Measurements from ENCODE around the gene ABITRAM. TPM values are rescaled to one million over a fixed set of nuclear protein-coding genes. Genes with fewer than 3 reads are reported as not detected.
"Not testable (repeated sequence)": the region's sequence is repeated elsewhere in the genome, so short reads cannot be mapped to it uniquely, and the experiment has no call there.

The ABITRAM gene
- total RNA-seq, 1 experiment from 2014 or later, result 5.2 TPM

DNA sequence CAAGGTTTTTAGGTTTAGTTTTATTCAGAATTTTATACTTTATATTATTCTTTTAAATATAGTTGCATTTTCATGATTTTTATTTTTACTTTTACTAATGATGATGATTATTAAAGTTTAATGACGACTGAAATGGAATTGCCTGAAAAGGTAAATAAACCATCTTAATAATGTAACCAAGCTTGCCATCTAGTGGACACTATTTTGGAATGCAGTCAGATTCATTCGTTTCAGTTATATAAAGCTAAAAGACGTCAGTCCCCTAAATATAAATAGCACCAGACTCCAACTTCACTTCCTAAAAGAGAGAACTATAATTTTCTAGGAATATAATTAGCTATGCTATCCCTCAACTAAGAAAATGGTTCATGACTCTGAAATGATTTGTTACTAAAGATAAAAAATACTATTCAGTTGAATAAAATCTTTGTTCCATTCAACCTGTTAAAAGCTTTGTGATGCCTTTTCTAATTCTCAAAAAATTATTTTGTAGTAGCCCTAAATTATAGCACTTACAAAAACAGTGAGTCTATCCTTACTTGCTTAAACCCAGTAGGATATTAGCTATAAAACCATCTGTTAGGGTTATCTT lies 19.9 kb downstream of the ABITRAM start:
- Histone ChIP-seq H3K36me3 (replicated peaks; ENCODE audit: control insufficient read depth, insufficient read depth, low read length) (no peaks in the 10 kb centered on the region), H3K4me3 (ENCODE audit: insufficient read depth, low read depth, low read length) (no peak overlapping the region), H3K27me3 (ENCODE audit: control insufficient read depth, insufficient read depth, low read length) (no peaks in the 10 kb centered on the region)
- DNase-seq, result peak; percentile 22

DNA sequence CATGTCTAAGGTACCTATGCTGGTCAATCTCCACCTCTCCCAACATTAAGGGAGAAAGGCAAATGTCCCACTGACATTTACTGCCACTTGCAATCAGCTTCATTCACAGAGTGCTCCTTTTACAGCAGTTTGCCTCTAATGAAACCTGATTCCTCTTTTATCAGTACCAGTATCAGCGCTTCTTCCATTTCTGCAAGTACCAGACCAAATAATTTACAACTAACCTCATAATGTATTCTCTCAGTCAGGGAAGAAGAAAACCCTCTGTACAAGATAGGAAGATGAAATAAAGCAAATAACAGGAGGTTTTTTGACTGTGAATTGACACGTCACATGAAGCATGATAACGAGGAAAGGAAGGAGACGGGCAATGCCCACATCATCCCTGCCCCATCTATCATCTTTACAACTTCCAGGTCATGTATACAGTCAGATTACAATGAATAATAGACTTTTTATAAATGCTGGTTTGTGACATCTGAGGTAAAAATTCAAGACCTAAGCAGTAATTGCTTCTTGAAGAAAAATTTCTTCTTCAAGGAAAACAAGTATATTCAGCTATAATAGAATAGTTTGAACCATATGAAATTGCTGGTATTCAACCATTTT lies 21.9 kb downstream of the ABITRAM start:
- Histone ChIP-seq H3K4me3 (ENCODE audit: insufficient read depth, low read depth, low read length) (no peak overlapping the region), H3K27me3 (ENCODE audit: control insufficient read depth, insufficient read depth, low read length) (no peaks in the 10 kb centered on the region), H3K36me3 (replicated peaks; ENCODE audit: control insufficient read depth, insufficient read depth, low read length) (peaks cover 1% of the 10 kb centered on the region; the same call in 1 of the 2 replicates)
- no peak for DNase-seq

DNA sequence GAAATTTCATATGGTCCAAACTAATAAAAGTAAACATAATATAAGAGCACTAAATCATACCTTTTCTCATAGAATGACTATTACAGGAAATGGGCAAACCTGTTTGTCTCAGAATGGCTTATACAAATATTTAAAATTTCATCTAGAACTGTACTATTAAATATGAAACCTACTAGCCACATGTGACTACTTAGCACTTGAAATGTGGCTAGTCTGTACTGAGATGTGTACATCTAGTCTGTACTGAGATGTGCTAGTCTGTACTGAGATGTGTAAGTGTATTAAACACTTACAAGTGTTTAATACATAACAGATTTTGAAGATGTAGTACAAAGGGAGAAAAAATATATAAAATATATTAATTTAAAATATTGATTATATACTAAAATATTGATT lies 22.4 kb downstream of the ABITRAM start:
- H3K4me3 ChIP-seq (ENCODE audit: insufficient read depth, low read depth, low read length), result no peak overlapping the region
- DNase-seq, result no peak
- H3K27me3 ChIP-seq (ENCODE audit: control insufficient read depth, insufficient read depth, low read length), result no peaks in the 10 kb centered on the region
- peaks cover 1% of the 10 kb centered on the region; the same call in 1 of the 2 replicates for H3K36me3 ChIP-seq (replicated peaks; ENCODE audit: control insufficient read depth, insufficient read depth, low read length)

DNA sequence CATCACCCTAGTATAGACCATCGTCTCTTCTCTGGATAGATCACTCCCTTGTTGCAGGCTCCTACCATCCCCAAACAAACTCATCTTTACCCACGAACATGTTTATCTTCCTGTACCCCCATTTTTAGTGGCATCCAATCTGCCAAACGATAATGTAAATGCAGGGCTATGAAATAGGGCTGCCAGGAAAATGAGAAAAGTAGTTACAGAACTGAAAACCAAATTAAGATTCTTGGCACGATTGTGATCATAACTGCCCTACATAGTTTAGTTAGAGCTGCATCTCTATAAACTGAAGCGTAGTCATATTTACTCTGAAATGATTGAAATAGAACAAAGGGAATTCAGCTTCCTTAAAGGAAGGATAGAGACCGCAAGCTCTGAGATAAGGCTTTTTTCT lies 26.1 kb downstream of the ABITRAM start:
- DNase-seq, result no peak
- H3K4me3 ChIP-seq (ENCODE audit: insufficient read depth, low read depth, low read length), result no peak overlapping the region

DNA sequence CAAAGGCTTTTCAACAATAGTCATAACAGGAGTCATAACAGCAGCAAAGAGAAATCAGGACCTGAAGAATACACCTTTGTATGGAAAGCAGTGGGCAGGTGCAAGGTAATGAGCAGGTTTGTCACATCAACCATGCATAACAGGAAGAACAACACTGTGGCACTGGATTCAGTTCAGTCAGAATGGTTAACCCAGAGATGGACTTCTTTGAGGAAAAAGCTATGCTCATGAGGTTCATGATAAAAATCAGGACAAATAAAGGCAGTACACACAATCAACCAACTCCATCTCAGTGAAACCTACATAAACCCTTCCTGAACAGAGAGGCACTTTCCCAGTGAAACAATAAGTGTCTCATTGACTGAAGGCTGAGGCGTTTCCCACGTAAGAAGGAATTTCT lies 27.0 kb downstream of the ABITRAM start:
- Histone ChIP-seq H3K27me3 (ENCODE audit: control insufficient read depth, insufficient read depth, low read length) (no peaks in the 10 kb centered on the region), H3K4me3 (ENCODE audit: insufficient read depth, low read depth, low read length) (no peak overlapping the region), H3K36me3 (replicated peaks; ENCODE audit: control insufficient read depth, insufficient read depth, low read length) (peaks cover 1% of the 10 kb centered on the region; the same call in 1 of the 2 replicates)
- no peak for DNase-seq

More for the DNA sequence above, 26.1 kb downstream of the ABITRAM start:
- H3K27me3 ChIP-seq (ENCODE audit: control insufficient read depth, insufficient read depth, low read length), result no peaks in the 10 kb centered on the region
- H3K36me3 ChIP-seq (replicated peaks; ENCODE audit: control insufficient read depth, insufficient read depth, low read length), result peaks cover 1% of the 10 kb centered on the region; the same call in 1 of the 2 replicates

DNA sequence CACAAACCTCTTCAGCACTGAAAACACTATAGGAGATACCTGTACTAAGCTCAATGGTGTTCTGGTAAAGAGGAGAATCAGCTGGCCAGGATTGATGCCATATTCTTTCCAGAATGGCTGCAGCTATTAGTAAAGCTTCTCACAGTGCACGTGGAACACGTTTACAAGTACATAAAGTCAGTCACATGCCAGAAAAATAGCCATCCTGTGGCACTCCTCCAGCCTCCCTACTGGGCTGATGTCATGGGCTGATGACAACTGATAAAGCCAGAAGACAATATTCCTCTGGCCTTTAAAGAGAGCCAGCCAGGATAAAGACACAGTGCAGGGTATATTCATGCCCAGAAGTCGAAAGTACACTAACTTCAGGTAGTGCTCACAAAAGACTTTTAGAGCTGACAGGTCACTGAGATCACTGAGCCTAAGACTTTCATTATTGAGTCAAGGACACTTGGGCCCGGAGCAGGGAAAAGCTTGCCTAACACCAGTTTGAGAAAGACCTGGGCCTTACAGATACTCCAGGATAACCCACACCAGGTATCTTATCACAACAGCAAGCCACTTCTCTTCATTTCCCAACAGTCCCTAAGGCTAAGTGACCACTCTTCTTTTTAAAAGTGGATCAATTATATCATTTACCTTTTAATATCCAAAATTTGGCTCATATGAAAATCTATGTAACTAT lies 29.4 kb downstream of the ABITRAM start:
- no peak for DNase-seq
- Histone ChIP-seq H3K4me3 (ENCODE audit: insufficient read depth, low read depth, low read length) (no peak overlapping the region), H3K36me3 (replicated peaks; ENCODE audit: control insufficient read depth, insufficient read depth, low read length) (peaks cover 3% of the 10 kb centered on the region), H3K27me3 (ENCODE audit: control insufficient read depth, insufficient read depth, low read length) (no peaks in the 10 kb centered on the region)

DNA sequence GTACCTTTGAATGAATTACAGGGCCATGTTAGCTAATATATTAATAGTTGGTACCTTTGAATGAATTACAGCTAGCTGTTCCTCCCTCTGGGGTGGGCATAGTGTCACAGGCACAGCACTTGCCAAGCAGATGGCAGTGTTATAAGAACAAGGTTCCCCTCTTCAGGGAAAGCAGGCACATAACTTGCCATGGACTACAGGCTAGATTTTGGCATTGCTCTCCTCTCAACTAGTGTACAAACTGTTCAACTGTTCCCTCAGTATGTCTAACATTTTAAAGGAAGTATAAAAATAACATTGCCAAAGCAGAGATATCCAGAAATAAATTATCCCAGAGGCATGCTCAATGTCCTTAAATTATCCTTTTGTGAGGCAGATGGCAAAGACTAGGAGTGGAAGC lies 33.7 kb downstream of the ABITRAM start:
- Histone ChIP-seq H3K27me3 (ENCODE audit: control insufficient read depth, insufficient read depth, low read length) (no peaks in the 10 kb centered on the region), H3K4me3 (ENCODE audit: insufficient read depth, low read depth, low read length) (no peak overlapping the region), H3K36me3 (replicated peaks; ENCODE audit: control insufficient read depth, insufficient read depth, low read length) (peaks cover 2% of the 10 kb centered on the region)
- DNase-seq, result no peak

DNA sequence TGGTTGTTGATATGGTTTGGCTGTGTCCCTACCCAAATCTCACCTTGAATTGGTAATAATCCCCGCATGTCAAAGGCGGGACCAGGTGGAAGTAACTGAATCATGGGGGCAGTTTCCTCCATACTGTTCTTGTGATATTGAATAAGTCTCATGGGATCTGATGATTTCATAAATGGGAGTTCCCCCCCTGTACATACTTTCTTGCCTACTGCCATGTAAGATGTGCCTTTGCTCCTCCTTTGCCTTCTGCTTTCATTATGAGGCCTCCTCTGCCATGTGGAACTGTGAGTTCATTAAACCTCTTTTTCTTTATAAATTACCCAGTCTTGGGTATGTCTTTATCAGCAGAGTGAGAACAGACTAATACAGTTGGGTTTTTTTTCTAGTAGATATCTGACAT lies 37.2 kb downstream of the ABITRAM start:
- not testable (repeated sequence) for H3K4me3 ChIP-seq (ENCODE audit: insufficient read depth, low read depth, low read length); DNase-seq; H3K36me3 ChIP-seq (replicated peaks; ENCODE audit: control insufficient read depth, insufficient read depth, low read length); H3K27me3 ChIP-seq (ENCODE audit: control insufficient read depth, insufficient read depth, low read length)

DNA sequence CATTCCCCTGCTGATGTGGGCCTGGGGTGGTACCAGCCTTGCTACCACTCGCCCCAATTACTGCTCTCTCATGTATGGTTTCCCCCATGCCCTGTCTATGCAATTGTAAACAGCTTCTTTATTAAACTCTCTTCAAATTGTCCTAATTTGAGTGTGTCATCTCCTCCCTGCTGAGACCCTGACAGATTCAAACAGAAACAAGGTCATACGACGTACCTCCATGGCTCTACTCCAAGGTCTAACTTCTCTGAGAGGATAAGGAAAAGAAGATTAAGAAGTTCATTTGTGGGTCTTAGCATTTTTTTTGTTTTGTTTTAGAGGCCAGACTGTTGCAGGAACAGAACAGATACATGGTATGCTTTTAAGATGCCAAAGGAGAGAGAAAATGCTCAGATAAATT lies 38.0 kb downstream of the ABITRAM start:
- H3K4me3 ChIP-seq (ENCODE audit: insufficient read depth, low read depth, low read length), result no peak overlapping the region
- no peak for DNase-seq
- H3K27me3 ChIP-seq (ENCODE audit: control insufficient read depth, insufficient read depth, low read length), result no peaks in the 10 kb centered on the region
- peaks cover 3% of the 10 kb centered on the region for H3K36me3 ChIP-seq (replicated peaks; ENCODE audit: control insufficient read depth, insufficient read depth, low read length)

DNA sequence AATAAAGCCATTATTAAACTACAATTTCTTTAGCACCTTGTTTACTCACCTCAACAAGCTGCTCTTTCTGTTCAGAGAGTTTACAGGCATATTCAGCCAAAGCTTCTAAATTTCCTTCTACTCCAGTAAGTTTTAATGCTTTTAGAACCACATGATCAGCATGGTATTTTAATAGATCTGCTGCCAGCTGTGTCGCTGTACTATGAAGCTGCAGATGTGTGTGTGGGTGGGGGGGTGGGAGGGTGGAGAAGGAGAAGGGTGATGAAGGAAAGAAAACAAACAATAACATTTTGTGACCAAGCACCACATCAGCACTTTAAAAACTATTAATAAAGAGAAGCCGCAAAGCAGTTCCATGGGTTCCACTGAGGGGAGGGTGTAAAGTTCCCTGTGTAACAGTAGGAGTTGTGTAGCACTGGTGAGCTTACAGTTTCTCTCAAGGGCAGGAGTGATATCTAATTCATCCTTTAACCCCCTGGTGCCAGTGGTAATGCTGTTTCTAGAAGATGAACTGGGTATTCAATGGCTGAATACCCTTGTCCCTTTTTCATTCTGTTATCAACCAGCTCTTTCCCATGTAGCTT lies 38.5 kb downstream of the ABITRAM start:
- Histone ChIP-seq H3K36me3 (replicated peaks; ENCODE audit: control insufficient read depth, insufficient read depth, low read length) (peaks cover 2% of the 10 kb centered on the region), H3K27me3 (ENCODE audit: control insufficient read depth, insufficient read depth, low read length) (no peaks in the 10 kb centered on the region), H3K4me3 (ENCODE audit: insufficient read depth, low read depth, low read length) (no peak overlapping the region)
- DNase-seq, result no peak

DNA sequence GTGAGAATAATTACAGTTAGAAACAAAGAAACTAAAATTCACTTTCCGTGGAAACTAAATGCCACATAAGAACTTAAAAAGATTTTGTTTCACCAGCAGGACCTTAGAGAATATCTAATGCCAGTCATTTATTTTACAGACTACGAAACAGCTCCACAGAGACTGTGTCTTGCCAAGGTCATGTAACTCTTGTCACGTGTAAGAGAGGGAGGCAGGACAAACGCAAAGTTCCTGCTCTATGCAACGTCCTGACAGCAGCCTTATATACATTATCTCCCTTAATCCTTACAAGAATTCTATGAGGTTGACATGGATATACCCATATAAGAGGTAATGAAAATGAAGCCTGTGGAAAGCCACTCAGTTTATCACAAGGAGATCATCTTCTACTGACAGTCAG lies 39.7 kb downstream of the ABITRAM start:
- Histone ChIP-seq H3K36me3 (replicated peaks; ENCODE audit: control insufficient read depth, insufficient read depth, low read length) (peaks cover 5% of the 10 kb centered on the region), H3K27me3 (ENCODE audit: control insufficient read depth, insufficient read depth, low read length) (no peaks in the 10 kb centered on the region), H3K4me3 (ENCODE audit: insufficient read depth, low read depth, low read length) (no peak overlapping the region)
- DNase-seq, result no peak

DNA sequence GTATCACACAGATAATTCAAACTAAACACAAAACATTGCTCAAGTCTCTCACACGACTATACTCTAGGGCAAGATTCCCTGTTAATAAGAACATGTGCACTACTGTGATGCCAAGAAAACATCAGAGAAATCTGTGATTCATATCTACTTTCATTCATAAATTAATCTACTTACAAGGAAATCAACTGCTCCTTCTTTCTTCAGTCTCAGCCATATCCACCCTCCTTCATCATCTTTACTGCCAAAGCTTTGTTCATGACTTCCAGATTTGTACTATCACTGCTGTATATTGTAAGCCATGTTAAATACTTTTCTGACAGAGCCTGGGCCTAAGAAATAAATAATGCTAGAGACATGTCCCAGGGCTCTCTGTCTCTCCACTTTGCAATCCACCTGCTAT lies 44.0 kb downstream of the ABITRAM start:
- DNase-seq, result no peak
- Histone ChIP-seq H3K27me3 (ENCODE audit: control insufficient read depth, insufficient read depth, low read length) (no peaks in the 10 kb centered on the region), H3K4me3 (ENCODE audit: insufficient read depth, low read depth, low read length) (no peak overlapping the region), H3K36me3 (replicated peaks; ENCODE audit: control insufficient read depth, insufficient read depth, low read length) (peaks cover 4% of the 10 kb centered on the region)

DNA sequence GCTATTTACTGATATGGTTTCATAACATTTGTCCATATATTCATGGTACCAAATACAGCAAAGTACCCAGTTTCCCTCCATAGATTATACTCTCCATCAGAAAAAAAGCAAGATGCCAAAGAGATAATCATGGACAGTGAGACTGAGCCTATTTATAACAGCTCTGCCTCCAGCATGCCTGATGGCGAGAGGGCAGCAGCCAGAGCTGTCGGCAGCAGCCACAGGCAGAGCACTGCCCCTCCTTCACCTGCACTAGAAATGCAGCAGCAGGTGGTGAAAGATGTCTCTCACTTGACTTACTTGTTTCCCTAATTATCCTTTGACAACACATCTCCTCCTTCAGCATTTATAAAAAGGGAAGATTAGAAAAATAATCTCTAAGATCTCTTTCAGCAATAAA lies 46.7 kb downstream of the ABITRAM start:
- no peaks in the 10 kb centered on the region for H3K27me3 ChIP-seq (ENCODE audit: control insufficient read depth, insufficient read depth, low read length)
- H3K36me3 ChIP-seq (replicated peaks; ENCODE audit: control insufficient read depth, insufficient read depth, low read length), result peaks cover 4% of the 10 kb centered on the region
- no peak for DNase-seq
- H3K4me3 ChIP-seq (ENCODE audit: insufficient read depth, low read depth, low read length), result no peak overlapping the region

DNA sequence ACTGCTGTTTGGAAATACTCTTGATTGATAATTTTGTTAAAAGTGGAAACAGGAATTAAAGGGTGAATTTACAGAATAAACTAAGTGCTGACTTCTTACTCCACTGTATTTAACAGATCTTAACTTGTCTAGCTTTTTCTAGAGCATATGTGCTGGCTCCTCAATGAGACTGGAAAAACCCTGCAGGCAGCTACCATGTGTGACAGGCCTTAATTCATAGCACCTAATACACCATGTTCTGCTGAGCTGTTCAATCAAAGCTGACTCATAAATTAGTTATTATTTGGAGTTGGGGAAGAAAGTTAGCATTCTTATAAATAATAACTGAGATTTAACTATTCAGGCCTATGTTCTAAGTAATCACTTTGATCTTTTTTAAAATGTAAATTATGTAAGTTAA lies 49.7 kb downstream of the ABITRAM start:
- no peaks in the 10 kb centered on the region for H3K27me3 ChIP-seq (ENCODE audit: control insufficient read depth, insufficient read depth, low read length)
- H3K36me3 ChIP-seq (replicated peaks; ENCODE audit: control insufficient read depth, insufficient read depth, low read length), result peaks cover 1% of the 10 kb centered on the region
- no peak overlapping the region for H3K4me3 ChIP-seq (ENCODE audit: insufficient read depth, low read depth, low read length)
- DNase-seq, result no peak
